ENCODE results near the gene NTN5. TPM values are rescaled to one million over a fixed set of nuclear protein-coding genes. Genes with fewer than 3 reads are reported as not detected.

Gene NTN5
- total and polyA plus RNA-seq, 9 of the 15 experiments (the other 6 are each of a cell fraction or from before 2014, with no cell fraction given) = not detected

DNA sequence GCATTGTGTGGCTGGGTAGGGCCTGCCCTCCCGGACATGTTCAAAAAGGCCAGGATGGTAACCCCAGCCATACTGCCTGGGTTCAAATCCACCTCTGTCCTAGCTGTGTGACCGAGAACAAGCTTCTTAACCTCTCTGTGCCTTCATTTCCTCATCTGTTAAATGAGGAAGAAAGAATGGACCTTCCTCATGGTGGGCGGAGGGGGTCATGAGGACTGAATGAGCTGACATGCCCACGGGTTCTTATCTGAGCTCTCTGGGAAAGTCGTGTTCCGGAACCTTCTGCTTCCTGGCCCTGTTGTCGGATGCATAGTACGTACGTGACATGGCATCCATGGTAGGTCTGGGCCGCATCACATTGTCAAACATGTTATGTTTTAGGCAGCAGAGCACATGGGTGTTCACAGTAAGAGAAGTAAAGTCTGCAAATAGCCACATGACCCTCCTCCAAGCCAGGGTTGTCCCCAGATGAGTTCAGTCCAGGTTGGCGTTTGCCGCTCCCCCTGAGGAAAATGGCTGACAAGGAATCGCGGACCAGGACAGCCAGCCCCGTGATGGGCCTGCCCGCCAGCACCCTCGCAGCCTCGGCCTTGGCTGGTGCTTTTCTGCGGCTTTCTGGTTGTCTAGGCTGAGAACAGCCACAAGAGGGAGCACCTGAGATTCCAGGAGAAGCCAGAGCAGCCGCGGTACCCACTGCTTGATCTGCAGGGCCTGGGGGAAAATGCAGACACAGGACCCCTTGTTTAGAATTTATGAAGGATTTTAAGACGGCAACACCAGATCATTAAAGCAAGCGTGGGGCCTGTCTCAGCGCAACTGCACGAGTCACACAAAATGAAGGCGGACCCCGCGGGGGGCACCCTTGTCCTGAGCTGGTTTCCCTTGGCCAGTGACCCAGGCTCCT is 2.4 kb upstream of the NTN5 start (continued):
- TF ChIP-seq, protein P1, sequence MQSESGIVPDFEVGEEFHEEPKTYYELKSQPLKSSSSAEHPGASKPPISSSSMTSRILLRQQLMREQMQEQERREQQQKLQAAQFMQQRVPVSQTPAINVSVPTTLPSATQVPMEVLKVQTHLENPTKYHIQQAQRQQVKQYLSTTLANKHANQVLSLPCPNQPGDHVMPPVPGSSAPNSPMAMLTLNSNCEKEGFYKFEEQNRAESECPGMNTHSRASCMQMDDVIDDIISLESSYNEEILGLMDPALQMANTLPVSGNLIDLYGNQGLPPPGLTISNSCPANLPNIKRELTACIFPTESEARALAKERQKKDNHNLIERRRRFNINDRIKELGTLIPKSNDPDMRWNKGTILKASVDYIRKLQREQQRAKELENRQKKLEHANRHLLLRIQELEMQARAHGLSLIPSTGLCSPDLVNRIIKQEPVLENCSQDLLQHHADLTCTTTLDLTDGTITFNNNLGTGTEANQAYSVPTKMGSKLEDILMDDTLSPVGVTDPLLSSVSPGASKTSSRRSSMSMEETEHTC (IDR thresholded peaks at IDR 0.05) = 0 out of 2 replicates have a peak, but pooled peaks have one; percentile 4
- peak; percentile 46 for TF ChIP-seq EGR1 (conservative IDR thresholded peaks at IDR 0.05)
- 0 out of 2 replicates have a peak, but pooled peaks have one; percentile 27 for TF ChIP-seq RB1 (IDR thresholded peaks at IDR 0.05; ENCODE audit: low read depth)
- TF ChIP-seq ZSCAN29 (IDR thresholded peaks at IDR 0.05) = no peak
- TF ChIP-seq ZFPM2 (CRISPR knock-in tag; IDR thresholded peaks at IDR 0.05) = no peak
- TF ChIP-seq BCOR (IDR thresholded peaks at IDR 0.05) = peak; percentile 58
- no peak for TF ChIP-seq NCOA4 (IDR thresholded peaks at IDR 0.05; ENCODE audit: partially characterized antibody)
- TF ChIP-seq HMG20A (CRISPR knock-in tag; conservative IDR thresholded peaks at IDR 0.05) = no peak
- TF ChIP-seq ATF1 (CRISPR knock-in tag; IDR thresholded peaks at IDR 0.05) = no peak
- TF ChIP-seq ATF1 (tag; IDR thresholded peaks at IDR 0.05) = 0 out of 2 replicates have a peak, but pooled peaks have one; percentile 7
- TF ChIP-seq SP1 (CRISPR knock-in tag; IDR thresholded peaks at IDR 0.05) = 0 out of 2 replicates have a peak, but pooled peaks have one; percentile 47
- TF ChIP-seq CBX3 (IDR thresholded peaks at IDR 0.05; ENCODE audit: borderline replicate concordance in 1 of 2, low read length in 2 of 2) = no peak
- TF ChIP-seq CXXC5 (CRISPR knock-in tag; IDR thresholded peaks at IDR 0.05) = 0 out of 2 replicates have a peak, but pooled peaks have one; percentile 27
- TF ChIP-seq, protein P2, sequence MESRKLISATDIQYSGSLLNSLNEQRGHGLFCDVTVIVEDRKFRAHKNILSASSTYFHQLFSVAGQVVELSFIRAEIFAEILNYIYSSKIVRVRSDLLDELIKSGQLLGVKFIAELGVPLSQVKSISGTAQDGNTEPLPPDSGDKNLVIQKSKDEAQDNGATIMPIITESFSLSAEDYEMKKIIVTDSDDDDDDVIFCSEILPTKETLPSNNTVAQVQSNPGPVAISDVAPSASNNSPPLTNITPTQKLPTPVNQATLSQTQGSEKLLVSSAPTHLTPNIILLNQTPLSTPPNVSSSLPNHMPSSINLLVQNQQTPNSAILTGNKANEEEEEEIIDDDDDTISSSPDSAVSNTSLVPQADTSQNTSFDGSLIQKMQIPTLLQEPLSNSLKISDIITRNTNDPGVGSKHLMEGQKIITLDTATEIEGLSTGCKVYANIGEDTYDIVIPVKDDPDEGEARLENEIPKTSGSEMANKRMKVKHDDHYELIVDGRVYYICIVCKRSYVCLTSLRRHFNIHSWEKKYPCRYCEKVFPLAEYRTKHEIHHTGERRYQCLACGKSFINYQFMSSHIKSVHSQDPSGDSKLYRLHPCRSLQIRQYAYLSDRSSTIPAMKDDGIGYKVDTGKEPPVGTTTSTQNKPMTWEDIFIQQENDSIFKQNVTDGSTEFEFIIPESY (CRISPR knock-in tag; IDR thresholded peaks at IDR 0.05) = 0 out of 2 replicates have a peak, but pooled peaks have one; percentile 15
- TF ChIP-seq ELF4 (CRISPR knock-in tag; IDR thresholded peaks at IDR 0.05) = no peak
- TF ChIP-seq SMC3 (conservative IDR thresholded peaks at IDR 0.05; ENCODE audit: insufficient read depth, low read depth, low read length) = peak; percentile 94
- TF ChIP-seq, protein P3, sequence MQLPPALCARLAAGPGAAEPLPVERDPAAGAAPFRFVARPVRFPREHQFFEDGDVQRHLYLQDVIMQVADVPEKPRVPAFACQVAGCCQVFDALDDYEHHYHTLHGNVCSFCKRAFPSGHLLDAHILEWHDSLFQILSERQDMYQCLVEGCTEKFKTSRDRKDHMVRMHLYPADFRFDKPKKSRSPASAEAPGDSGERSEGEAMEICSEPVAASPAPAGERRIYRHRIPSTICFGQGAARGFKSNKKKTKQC (CRISPR knock-in tag; IDR thresholded peaks at IDR 0.05) = 0 out of 2 replicates have a peak, but pooled peaks have one; percentile 53
- TF ChIP-seq, protein P4, sequence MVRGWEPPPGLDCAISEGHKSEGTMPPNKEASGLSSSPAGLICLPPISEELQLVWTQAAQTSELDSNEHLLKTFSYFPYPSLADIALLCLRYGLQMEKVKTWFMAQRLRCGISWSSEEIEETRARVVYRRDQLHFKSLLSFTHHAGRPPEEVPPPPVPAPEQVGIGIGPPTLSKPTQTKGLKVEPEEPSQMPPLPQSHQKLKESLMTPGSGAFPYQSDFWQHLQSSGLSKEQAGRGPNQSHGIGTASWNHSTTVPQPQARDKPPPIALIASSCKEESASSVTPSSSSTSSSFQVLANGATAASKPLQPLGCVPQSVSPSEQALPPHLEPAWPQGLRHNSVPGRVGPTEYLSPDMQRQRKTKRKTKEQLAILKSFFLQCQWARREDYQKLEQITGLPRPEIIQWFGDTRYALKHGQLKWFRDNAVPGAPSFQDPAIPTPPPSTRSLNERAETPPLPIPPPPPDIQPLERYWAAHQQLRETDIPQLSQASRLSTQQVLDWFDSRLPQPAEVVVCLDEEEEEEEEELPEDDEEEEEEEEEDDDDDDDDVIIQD (CRISPR knock-in tag; IDR thresholded peaks at IDR 0.05) = no peak
